ENCODE measurements around the gene LENG8. TPM values are rescaled to one million over a fixed set of nuclear protein-coding genes. Genes with fewer than 3 reads are reported as not detected.
"Not testable (repeated sequence)": the region's sequence is repeated elsewhere in the genome, so short reads cannot be mapped to it uniquely, and the experiment has no call there.

The LENG8 gene
- total RNA-seq, 1 experiment from 2014 or later: 55.5 TPM

GRCh38 chr19:54489341-54489740 is 40.3 kb downstream of the LENG8 start:
- ChIA-PET POLR2A (ENCODE audit: unreplicated experiment) (no interaction called here), CTCF (no interaction called here)

GRCh38 chr19:54489766-54490165 is 40.8 kb downstream of the LENG8 start:
- H3K9me3 ChIP-seq (ENCODE audit: low read length): no peaks in the 10 kb centered on the region
- no peaks in the 10 kb centered on the region for H3K36me3 ChIP-seq (ENCODE audit: low read depth, low read length)
- H3F3A ChIP-seq (ENCODE audit: low read length, unreplicated experiment): no peaks in the 10 kb centered on the region
- ChIA-PET POLR2A (ENCODE audit: unreplicated experiment) (no interaction called here), CTCF (no interaction called here)
- H3K27me3 ChIP-seq (ENCODE audit: low read length): peaks cover 70% of the 10 kb centered on the region
- H3K9ac ChIP-seq (ENCODE audit: low read length): no peak overlapping the region
- no peaks in the 10 kb centered on the region for H4K20me1 ChIP-seq (ENCODE audit: low read length)
- no peak for TF ChIP-seq EZH2phosphoT487 (IDR thresholded peaks at IDR 0.05; ENCODE audit: borderline replicate concordance, low read length)
- TF ChIP-seq, protein P1, sequence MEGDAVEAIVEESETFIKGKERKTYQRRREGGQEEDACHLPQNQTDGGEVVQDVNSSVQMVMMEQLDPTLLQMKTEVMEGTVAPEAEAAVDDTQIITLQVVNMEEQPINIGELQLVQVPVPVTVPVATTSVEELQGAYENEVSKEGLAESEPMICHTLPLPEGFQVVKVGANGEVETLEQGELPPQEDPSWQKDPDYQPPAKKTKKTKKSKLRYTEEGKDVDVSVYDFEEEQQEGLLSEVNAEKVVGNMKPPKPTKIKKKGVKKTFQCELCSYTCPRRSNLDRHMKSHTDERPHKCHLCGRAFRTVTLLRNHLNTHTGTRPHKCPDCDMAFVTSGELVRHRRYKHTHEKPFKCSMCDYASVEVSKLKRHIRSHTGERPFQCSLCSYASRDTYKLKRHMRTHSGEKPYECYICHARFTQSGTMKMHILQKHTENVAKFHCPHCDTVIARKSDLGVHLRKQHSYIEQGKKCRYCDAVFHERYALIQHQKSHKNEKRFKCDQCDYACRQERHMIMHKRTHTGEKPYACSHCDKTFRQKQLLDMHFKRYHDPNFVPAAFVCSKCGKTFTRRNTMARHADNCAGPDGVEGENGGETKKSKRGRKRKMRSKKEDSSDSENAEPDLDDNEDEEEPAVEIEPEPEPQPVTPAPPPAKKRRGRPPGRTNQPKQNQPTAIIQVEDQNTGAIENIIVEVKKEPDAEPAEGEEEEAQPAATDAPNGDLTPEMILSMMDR (conservative IDR thresholded peaks at IDR 0.05; ENCODE audit: low read depth, low read length): no peak
- H3K4me2 ChIP-seq (ENCODE audit: low read length): no peak overlapping the region
- no peak overlapping the region for H2AFZ ChIP-seq (ENCODE audit: low read length)
- H3K9me2 ChIP-seq (replicated peaks; ENCODE audit: low read length): no peaks in the 10 kb centered on the region
- no peak for DNase-seq
- no peaks in the 10 kb centered on the region for H3K79me2 ChIP-seq (ENCODE audit: low read length)
- intact Hi-C loops (cut with micrococcal nuclease): loop anchor here (10.0 kb wide), 1 partner anchor 75 kb away; no protein-coding TSS in a partner anchor
- ATAC-seq: no peak
- no peaks in the 10 kb centered on the region for H3K4me1 ChIP-seq (ENCODE audit: insufficient read depth, low read length)
- H3K27ac ChIP-seq (ENCODE audit: low read length): no peak overlapping the region
- no TSS peak for BruUV-seq (replicated peaks)
- H3K4me3 ChIP-seq (ENCODE audit: low read length): no peak overlapping the region

More at GRCh38 chr19:54489341-54489740, 40.3 kb downstream of the LENG8 start:
- H3K9me3 ChIP-seq (ENCODE audit: low read length): no peaks in the 10 kb centered on the region
- no TSS peak for BruUV-seq (replicated peaks)
- no peaks in the 10 kb centered on the region for H3K4me1 ChIP-seq (ENCODE audit: insufficient read depth, low read length)
- H3K4me3 ChIP-seq (ENCODE audit: low read length): no peak overlapping the region
- H2AFZ ChIP-seq (ENCODE audit: low read length): no peak overlapping the region
- DNase-seq (no peak), ATAC-seq (no peak)
- no peaks in the 10 kb centered on the region for H4K20me1 ChIP-seq (ENCODE audit: low read length)
- H3K9ac ChIP-seq (ENCODE audit: low read length): no peak overlapping the region
- H3K27me3 ChIP-seq (ENCODE audit: low read length): peaks cover 69% of the 10 kb centered on the region
- H3K9me2 ChIP-seq (replicated peaks; ENCODE audit: low read length): no peaks in the 10 kb centered on the region
- no peak overlapping the region for H3K27ac ChIP-seq (ENCODE audit: low read length)
- no peaks in the 10 kb centered on the region for H3F3A ChIP-seq (ENCODE audit: low read length, unreplicated experiment)
- no peak overlapping the region for H3K4me2 ChIP-seq (ENCODE audit: low read length)
- H3K36me3 ChIP-seq (ENCODE audit: low read depth, low read length): no peaks in the 10 kb centered on the region
- TF ChIP-seq, protein P1 (conservative IDR thresholded peaks at IDR 0.05; ENCODE audit: low read depth, low read length): no peak
- intact Hi-C loops (cut with micrococcal nuclease): loop anchor here (10.0 kb wide), 1 partner anchor 75 kb away; no protein-coding TSS in a partner anchor
- H3K79me2 ChIP-seq (ENCODE audit: low read length): no peaks in the 10 kb centered on the region

- ChIA-PET CTCF (no interaction called here), POLR2A (ENCODE audit: unreplicated experiment) (no interaction called here)
- Histone ChIP-seq H2AFZ (ENCODE audit: low read length) (no peak overlapping the region), H3K9ac (ENCODE audit: low read length) (no peak overlapping the region), H3K9me2 (replicated peaks; ENCODE audit: low read length) (no peaks in the 10 kb centered on the region), H3K4me1 (ENCODE audit: insufficient read depth, low read length) (no peaks in the 10 kb centered on the region), H3K36me3 (ENCODE audit: low read depth, low read length) (no peaks in the 10 kb centered on the region), H3K4me3 (ENCODE audit: low read length) (no peak overlapping the region), H3K9me3 (ENCODE audit: low read length) (no peaks in the 10 kb centered on the region), H3K27me3 (ENCODE audit: low read length) (peaks cover 84% of the 10 kb centered on the region), H3K79me2 (ENCODE audit: low read length) (no peaks in the 10 kb centered on the region), H4K20me1 (ENCODE audit: low read length) (no peaks in the 10 kb centered on the region), H3K4me2 (ENCODE audit: low read length) (no peak overlapping the region), H3K27ac (ENCODE audit: low read length) (no peak overlapping the region), H3F3A (ENCODE audit: low read length, unreplicated experiment) (no peaks in the 10 kb centered on the region)
- TF ChIP-seq EZH2phosphoT487 (IDR thresholded peaks at IDR 0.05; ENCODE audit: borderline replicate concordance, low read length): no peak
- TF ChIP-seq, protein P1 (conservative IDR thresholded peaks at IDR 0.05; ENCODE audit: low read depth, low read length): no peak
- no peak for TF ChIP-seq EZH2 (IDR thresholded peaks at IDR 0.05; ENCODE audit: low read length, unreplicated experiment)
- no peak for ATAC-seq
- intact Hi-C loops (cut with micrococcal nuclease): no loop called here
- no TSS peak for BruUV-seq (replicated peaks)
- DNase-seq: no peak
Observed at GRCh38 chr19:54492568-54492967, 43.6 kb downstream of the LENG8 start.

DNA sequence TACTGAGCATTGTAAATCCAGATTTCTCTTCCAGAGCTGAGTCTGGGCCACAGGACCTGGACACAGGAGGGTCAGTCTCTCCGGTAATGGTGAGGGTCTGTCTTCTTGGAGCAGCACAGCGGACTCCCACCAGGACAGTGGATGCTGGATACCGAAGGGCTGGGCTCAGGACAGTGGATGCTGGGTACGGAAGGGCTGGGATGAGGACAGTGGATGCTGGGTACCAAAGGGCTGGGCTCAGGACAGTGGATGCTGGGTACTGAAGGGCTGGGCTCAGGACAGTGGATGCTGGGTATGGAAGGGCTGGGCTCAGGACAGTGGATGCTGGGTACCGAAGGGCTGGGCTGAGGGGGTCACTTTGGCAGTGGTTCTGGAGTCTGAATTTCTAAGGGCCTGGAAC is 44.1 kb downstream of the LENG8 start:
- H3K9ac ChIP-seq (ENCODE audit: low read length); H3F3A ChIP-seq (ENCODE audit: low read length, unreplicated experiment); H3K4me3 ChIP-seq (ENCODE audit: low read length); H3K4me2 ChIP-seq (ENCODE audit: low read length); H3K9me3 ChIP-seq (ENCODE audit: low read length); H3K36me3 ChIP-seq (ENCODE audit: low read depth, low read length); H3K9me2 ChIP-seq (replicated peaks; ENCODE audit: low read length); POLR2A ChIA-PET (ENCODE audit: unreplicated experiment); DNase-seq; H2AFZ ChIP-seq (ENCODE audit: low read length); H4K20me1 ChIP-seq (ENCODE audit: low read length); H3K4me1 ChIP-seq (ENCODE audit: insufficient read depth, low read length); BruUV-seq (replicated peaks); H3K79me2 ChIP-seq (ENCODE audit: low read length); CTCF ChIA-PET; H3K27ac ChIP-seq (ENCODE audit: low read length); ATAC-seq; intact Hi-C loops (cut with micrococcal nuclease): not testable (repeated sequence)
- peaks cover 87% of the 10 kb centered on the region for H3K27me3 ChIP-seq (ENCODE audit: low read length)

All from PC-3 (cell line).